Erythroblast (primary cell): ENCODE measurements around the gene XKR8.

Experiments used
- GATA1 ChIP-seq: IDR thresholded peaks from 2 replicates; pipeline ENCODE4 v1.6.1; 2011; ENCODE audit warnings: low read depth, mild to moderate bottlenecking, control low read depth, low read length, moderate library complexity
- POLR2A ChIP-seq: IDR thresholded peaks from 2 replicates; pipeline ENCODE4 v1.6.1; 2011; ENCODE audit warnings: mild to moderate bottlenecking, low read length

GRCh38 chr1:27979859-27980201 lies 20.1 kb downstream of the XKR8 start:
- TF ChIP-seq POLR2A (no peak), GATA1 (no peak)
